Caco-2 (cell line): ENCODE measurements around the gene ISOC2. TPM values are rescaled to one million over a fixed set of nuclear protein-coding genes. Genes with fewer than 3 reads are reported as not detected.
"Not testable (repeated sequence)": the region's sequence is repeated elsewhere in the genome, so short reads cannot be mapped to it uniquely, and the experiment has no call there.

Source experiments
- BruUV-seq: library from RNA; stranded (reverse); fragments of 400-500 nt; replicated peaks from 2 replicates; lab custom pipeline; 2021; lab: Mats Ljungman, UMichigan
- CTCF ChIA-PET: fragments of 300-600 bp; sonication (Branson Sonifier 250); formaldehyde crosslinking; loops from one replicate; lab custom pipeline; 2022; ENCODE audit warnings: antibody characterized with exemption; lab: Charles Lee
- POLR2A ChIA-PET: fragments of 300-600 bp; sonication (Branson Sonifier 250); formaldehyde crosslinking; loops from one replicate; lab custom pipeline; 2022; ENCODE audit warnings: antibody characterized with exemption; lab: Charles Lee
- DNase-seq, 2 experiments: peaks; one replicate each; pipeline versions ENCODE4 v3.0.0 to v3.0.0-alpha.2; 2020 to 2022
- H3K27me3 ChIP-seq: replicated peaks from 2 replicates; pipeline ENCODE4 v1.6.0; 2011; ENCODE audit warnings: low read length; ENCODE audit not compliant: control insufficient read depth, insufficient read depth
- H3K36me3 ChIP-seq: 2 replicates; pipeline ENCODE4 v1.5.1; 2011; ENCODE audit warnings: low read length; ENCODE audit not compliant: control insufficient read depth, insufficient read depth
- H3K4me1 ChIP-seq: fragments of 250-450 bp; sonication (Bioruptor Pico); 2 replicates; pipeline ENCODE4 v1.5.1; 2020; ENCODE audit warnings: mild to moderate bottlenecking
- H3K4me3 ChIP-seq: 2 replicates; pipeline ENCODE4 v1.5.1; 2011; ENCODE audit warnings: low read depth, mild to moderate bottlenecking, control low read depth, low read length
- H3K9me3 ChIP-seq: fragments of 250-450 bp; sonication (Bioruptor Pico); 2 replicates; pipeline ENCODE4 v1.5.1; 2020; ENCODE audit warnings: mild to moderate bottlenecking, moderate library complexity
- H3K27ac Mint-ChIP-seq: one replicate; pipeline ENCODE4 v1.8.0; 2022; ENCODE audit warnings: mixed read lengths; ENCODE audit not compliant: unreplicated experiment
- H3K27me3 Mint-ChIP-seq: one replicate; pipeline ENCODE4 v1.8.0; 2022; ENCODE audit warnings: mixed read lengths; ENCODE audit not compliant: insufficient read depth, unreplicated experiment
- H3K36me3 Mint-ChIP-seq: one replicate; pipeline ENCODE4 v1.8.0; 2022; ENCODE audit warnings: mild to moderate bottlenecking, mixed read lengths; ENCODE audit not compliant: insufficient read depth, unreplicated experiment
- H3K4me1 Mint-ChIP-seq: one replicate; pipeline ENCODE4 v1.8.0; 2022; ENCODE audit warnings: low read depth, mixed read lengths; ENCODE audit not compliant: unreplicated experiment
- H3K4me3 Mint-ChIP-seq: one replicate; pipeline ENCODE4 v1.8.0; 2022; ENCODE audit warnings: mild to moderate bottlenecking, moderate library complexity, mixed read lengths; ENCODE audit not compliant: unreplicated experiment
- H3K9me3 Mint-ChIP-seq: one replicate; pipeline ENCODE4 v1.8.0; 2022; ENCODE audit warnings: mixed read lengths; ENCODE audit not compliant: unreplicated experiment
- intact Hi-C: fragments of 100-400 bp; cut with micrococcal nuclease; formaldehyde crosslinking; loops from one replicate; pipeline ENCODE4 v1.10.0; 2022; ENCODE audit not compliant: unreplicated experiment
- total RNA-seq: library from RNA; stranded (reverse); gene quantifications from 2 replicates; pipeline ENCODE4 v1.2.3, GENCODE V29; 2022
- TF ChIP-seq, protein P1 (sequence below), 2 experiments: fragments of 200-600 bp in 1 of 2; IDR thresholded peaks; 1 replicate in 1 of 2; 2 replicates in 1 of 2; pipeline versions ENCODE4 v1.5.1 to v1.8.0; 2011 to 2022; ENCODE audit warnings: antibody characterized with exemption in 1 of 2, control low read depth in 1 of 2, inconsistent platforms in 1 of 2, low read depth in 1 of 2, low read length in 1 of 2, mild to moderate bottlenecking in 1 of 2, moderate library complexity in 1 of 2; ENCODE audit not compliant: insufficient read depth in 1 of 2, severe bottlenecking in 1 of 2, unreplicated experiment in 1 of 2

Gene ISOC2
- total RNA-seq, 1 experiment from 2014 or later: 40.6 TPM

DNA sequence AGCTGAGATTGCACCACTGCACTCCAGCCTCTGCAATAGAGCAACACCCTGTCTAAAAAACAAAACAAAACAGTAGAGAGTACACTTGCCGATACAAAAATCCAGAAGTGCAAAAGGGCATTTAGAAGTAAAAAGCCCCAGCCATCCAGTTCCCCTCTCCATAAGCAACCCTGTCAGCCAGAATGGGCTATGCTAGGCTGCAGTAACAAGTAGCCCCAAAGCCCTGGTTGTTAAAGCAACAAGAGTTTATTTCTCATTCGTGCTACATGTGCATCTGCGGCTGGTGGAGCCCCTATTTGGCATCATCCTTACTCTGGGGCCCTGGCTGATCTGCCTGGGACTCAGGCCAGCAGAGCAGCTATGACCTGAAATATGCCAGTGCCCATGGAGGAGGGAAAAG is 36.9 kb downstream of the ISOC2 start:
- no peaks in the 10 kb centered on the region for H3K36me3 Mint-ChIP-seq
- TF ChIP-seq, protein P1, sequence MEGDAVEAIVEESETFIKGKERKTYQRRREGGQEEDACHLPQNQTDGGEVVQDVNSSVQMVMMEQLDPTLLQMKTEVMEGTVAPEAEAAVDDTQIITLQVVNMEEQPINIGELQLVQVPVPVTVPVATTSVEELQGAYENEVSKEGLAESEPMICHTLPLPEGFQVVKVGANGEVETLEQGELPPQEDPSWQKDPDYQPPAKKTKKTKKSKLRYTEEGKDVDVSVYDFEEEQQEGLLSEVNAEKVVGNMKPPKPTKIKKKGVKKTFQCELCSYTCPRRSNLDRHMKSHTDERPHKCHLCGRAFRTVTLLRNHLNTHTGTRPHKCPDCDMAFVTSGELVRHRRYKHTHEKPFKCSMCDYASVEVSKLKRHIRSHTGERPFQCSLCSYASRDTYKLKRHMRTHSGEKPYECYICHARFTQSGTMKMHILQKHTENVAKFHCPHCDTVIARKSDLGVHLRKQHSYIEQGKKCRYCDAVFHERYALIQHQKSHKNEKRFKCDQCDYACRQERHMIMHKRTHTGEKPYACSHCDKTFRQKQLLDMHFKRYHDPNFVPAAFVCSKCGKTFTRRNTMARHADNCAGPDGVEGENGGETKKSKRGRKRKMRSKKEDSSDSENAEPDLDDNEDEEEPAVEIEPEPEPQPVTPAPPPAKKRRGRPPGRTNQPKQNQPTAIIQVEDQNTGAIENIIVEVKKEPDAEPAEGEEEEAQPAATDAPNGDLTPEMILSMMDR (IDR thresholded peaks at IDR 0.05; ENCODE audit: insufficient read depth in 1 of 2, low read depth in 1 of 2, low read length in 1 of 2, severe bottlenecking in 1 of 2, unreplicated experiment in 1 of 2): no peak
- H3K9me3 Mint-ChIP-seq: no peaks in the 10 kb centered on the region
- H3K4me1 Mint-ChIP-seq: no peaks in the 10 kb centered on the region
- Histone ChIP-seq H3K9me3 (peaks cover 4% of the 10 kb centered on the region; the same call in 1 of the 2 replicates), H3K4me3 (no peak overlapping the region), H3K36me3 (no peaks in the 10 kb centered on the region), H3K27me3 (no peaks in the 10 kb centered on the region), H3K4me1 (no peaks in the 10 kb centered on the region)
- CTCF ChIA-PET: interaction anchor here (0.5 kb wide), 1 partner anchor 26 kb away, joined by 8 read pairs; no protein-coding TSS in a partner anchor
- H3K4me3 Mint-ChIP-seq: no peak overlapping the region
- DNase-seq: no peak
- intact Hi-C loops: no loop called here
- POLR2A ChIA-PET: no interaction called here
- H3K27ac Mint-ChIP-seq: no peak overlapping the region
- BruUV-seq: no TSS peak
- peaks cover 8% of the 10 kb centered on the region for H3K27me3 Mint-ChIP-seq

DNA sequence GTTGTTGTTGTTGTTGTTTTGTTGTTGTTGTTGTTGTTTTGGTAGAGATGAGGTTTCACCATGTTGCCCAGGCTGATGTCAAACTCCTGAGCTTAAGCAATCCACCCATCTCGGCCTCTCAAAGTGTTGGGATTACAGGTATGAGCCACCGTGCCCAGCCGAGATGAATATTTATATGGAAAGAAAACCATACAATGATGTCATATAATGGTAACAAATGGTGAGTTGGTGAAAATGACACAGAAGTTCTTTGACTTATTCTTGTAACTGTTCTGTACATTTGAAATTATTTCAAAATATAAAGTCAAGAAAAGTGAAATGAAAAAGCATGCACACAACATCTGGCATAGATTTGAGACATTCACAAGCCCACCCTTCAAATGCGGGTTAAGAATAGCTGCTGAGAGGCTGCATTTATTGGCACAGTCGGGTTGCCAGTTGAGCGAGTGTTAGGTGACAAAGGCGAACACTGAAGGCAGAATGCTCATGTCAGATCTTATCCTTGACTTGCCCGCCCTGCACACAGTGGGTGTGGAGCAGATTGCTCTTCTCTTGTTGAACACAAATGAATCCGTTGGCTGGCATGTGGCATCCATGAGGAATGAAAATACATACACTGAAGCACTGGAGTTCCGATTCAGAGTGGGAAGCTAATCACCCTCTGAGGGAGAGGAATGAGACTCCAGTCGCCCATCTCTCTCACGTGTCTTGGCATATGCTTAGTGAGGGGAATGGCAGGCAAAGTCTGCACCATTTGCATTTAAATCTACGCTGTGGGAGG is 38.0 kb downstream of the ISOC2 start:
- Mint-ChIP-seq H3K4me1 (no peaks in the 10 kb centered on the region), H3K27ac (no peak overlapping the region), H3K36me3 (no peaks in the 10 kb centered on the region), H3K9me3 (no peaks in the 10 kb centered on the region), H3K27me3 (peaks cover 5% of the 10 kb centered on the region), H3K4me3 (no peak overlapping the region)
- TF ChIP-seq, protein P1 (IDR thresholded peaks at IDR 0.05; ENCODE audit: insufficient read depth in 1 of 2, low read depth in 1 of 2, low read length in 1 of 2, severe bottlenecking in 1 of 2, unreplicated experiment in 1 of 2): no peak
- Histone ChIP-seq H3K27me3 (no peaks in the 10 kb centered on the region), H3K4me3 (no peak overlapping the region), H3K36me3 (no peaks in the 10 kb centered on the region), H3K4me1 (no peaks in the 10 kb centered on the region), H3K9me3 (peaks cover 4% of the 10 kb centered on the region; the same call in 1 of the 2 replicates)
- DNase-seq: no peak
- intact Hi-C loops: no loop called here
- BruUV-seq: no TSS peak
- CTCF ChIA-PET: no interaction called here
- POLR2A ChIA-PET: no interaction called here

DNA sequence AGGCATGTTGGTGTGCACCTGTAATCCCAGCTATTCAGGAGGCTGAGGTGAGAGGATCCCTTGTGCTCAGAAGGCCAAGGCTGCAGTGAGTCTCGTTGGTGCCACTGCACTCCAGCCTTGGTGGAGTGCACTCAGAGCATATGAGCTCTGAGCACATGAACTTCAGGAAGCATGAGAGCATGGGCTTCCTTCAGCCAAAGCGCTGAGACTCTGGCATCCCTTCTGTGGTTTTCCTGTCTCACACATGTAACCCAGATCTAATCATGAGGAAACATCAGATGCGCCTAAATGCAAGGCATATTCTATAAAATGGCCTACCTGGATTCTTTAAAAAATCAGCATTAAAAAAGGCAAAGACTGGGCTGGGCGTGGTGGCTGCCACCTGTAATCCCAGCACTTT is 40.2 kb downstream of the ISOC2 start:
- CTCF ChIA-PET: interaction anchor here (0.6 to 0.7 kb wide), 2 partner anchors 280 to 326 kb away, joined by 3 to 7 read pairs; no protein-coding TSS in a partner anchor
- H3K4me1 Mint-ChIP-seq, POLR2A ChIA-PET, H3K36me3 Mint-ChIP-seq, H3K27me3 ChIP-seq, H3K9me3 Mint-ChIP-seq, BruUV-seq, intact Hi-C loops, H3K4me1 ChIP-seq, H3K27ac Mint-ChIP-seq, H3K36me3 ChIP-seq, DNase-seq, H3K4me3 Mint-ChIP-seq, H3K27me3 Mint-ChIP-seq, H3K9me3 ChIP-seq, H3K4me3 ChIP-seq: not testable (repeated sequence)
